ENCODE data around the gene FBXO31. TPM values are rescaled to one million over a fixed set of nuclear protein-coding genes. Genes with fewer than 3 reads are reported as not detected.
A peak's percentile ranks its signal among the peaks of the same experiment; 100 is the strongest.

FBXO31 gene
- total RNA-seq, result 93.3 TPM

- Histone ChIP-seq H3K9me3 (no peaks in the 10 kb centered on the region), H3K36me3 (no peaks in the 10 kb centered on the region), H3K27me3 (no peaks in the 10 kb centered on the region), H3K4me1 (peaks cover 73% of the 10 kb centered on the region), H3K27ac (peak within 1 kb of the TSS; percentile 98), H3K4me3 (peak within 1 kb of the TSS; percentile 62 to 94)
- peak; percentile 54 to 95 for TF ChIP-seq POLR2A (IDR thresholded peaks at IDR 0.05)
- TF ChIP-seq CTCF (IDR thresholded peaks at IDR 0.05), result no peak
- TF ChIP-seq POLR2AphosphoS5 (IDR thresholded peaks at IDR 0.05; ENCODE audit: insufficient read depth in 1 of 2, low read depth in 1 of 2), result peak; percentile 70 to 88
- intact Hi-C loops (cut with DNase I), result loop anchor here (5.0 kb wide), 1 partner anchor 56 kb away; no protein-coding TSS in a partner anchor
- DNase-seq (ENCODE audit: extremely low spot score in 2 of 2), result peak in 1 of 2 donors; percentile 95
Measured at GRCh38 chr16:87383505-87384161, at the start of gene FBXO31. FBXO31 (minus strand) TSS chr16:87383776; CDS start chr16:87383744, 32 bp downstream.

- H3K4me3 ChIP-seq, result no peak overlapping the region
- no peak overlapping the region for H3K27ac ChIP-seq
- DNase-seq (ENCODE audit: extremely low spot score in 2 of 2), result no peak
- no peaks in the 10 kb centered on the region for H3K27me3 ChIP-seq
- TF ChIP-seq POLR2AphosphoS5 (IDR thresholded peaks at IDR 0.05; ENCODE audit: insufficient read depth in 1 of 2, low read depth in 1 of 2), result no peak
- TF ChIP-seq CTCF (IDR thresholded peaks at IDR 0.05), result no peak
- no peak for TF ChIP-seq POLR2A (IDR thresholded peaks at IDR 0.05)
- no peaks in the 10 kb centered on the region for H3K9me3 ChIP-seq
- peaks cover 0 to 10% of the 10 kb centered on the region in 2 donors for H3K36me3 ChIP-seq
- intact Hi-C loops (cut with DNase I), result loop anchor here (10.0 kb wide), 1 partner anchor 112 kb away; no protein-coding TSS in a partner anchor
- peaks cover 25% of the 10 kb centered on the region for H3K4me1 ChIP-seq
Measured at GRCh38 chr16:87432330-87432915, 48.8 kb upstream of the FBXO31 start.

- Histone ChIP-seq H3K4me1 (peaks cover 24% of the 10 kb centered on the region), H3K4me3 (no peak overlapping the region), H3K9me3 (no peaks in the 10 kb centered on the region), H3K27ac (no peak overlapping the region), H3K27me3 (no peaks in the 10 kb centered on the region), H3K36me3 (peaks cover 0 to 10% of the 10 kb centered on the region in 2 donors)
- DNase-seq (ENCODE audit: extremely low spot score in 2 of 2), result no peak
- no peak for TF ChIP-seq POLR2A (IDR thresholded peaks at IDR 0.05)
- TF ChIP-seq POLR2AphosphoS5 (IDR thresholded peaks at IDR 0.05; ENCODE audit: insufficient read depth in 1 of 2, low read depth in 1 of 2), result no peak
- TF ChIP-seq CTCF (IDR thresholded peaks at IDR 0.05), result no peak
- intact Hi-C loops (cut with DNase I), result loop anchor here (10.0 kb wide), 1 partner anchor 113 kb away; no protein-coding TSS in a partner anchor
Measured at GRCh38 chr16:87431926-87432325, 48.4 kb upstream of the FBXO31 start.

GRCh38 chr16:87426423-87427215, 43.0 kb upstream of the FBXO31 start:
- H3K27ac ChIP-seq, result no peak overlapping the region
- peaks cover 3% of the 10 kb centered on the region for H3K4me1 ChIP-seq
- no peaks in the 10 kb centered on the region for H3K27me3 ChIP-seq
- H3K4me3 ChIP-seq, result no peak overlapping the region
- H3K9me3 ChIP-seq, result no peaks in the 10 kb centered on the region
- intact Hi-C loops (cut with DNase I), result loop anchor here (10.0 kb wide), 1 partner anchor 138 kb away; no protein-coding TSS in a partner anchor
- TF ChIP-seq CTCF (IDR thresholded peaks at IDR 0.05) (no peak), POLR2A (IDR thresholded peaks at IDR 0.05) (no peak), POLR2AphosphoS5 (IDR thresholded peaks at IDR 0.05; ENCODE audit: insufficient read depth in 1 of 2, low read depth in 1 of 2) (no peak)
- peaks cover 0 to 24% of the 10 kb centered on the region in 2 donors for H3K36me3 ChIP-seq
- DNase-seq (ENCODE audit: extremely low spot score in 2 of 2), result no peak
